PC-3 (cell line): ENCODE results near the gene ZNF716. TPM values are rescaled to one million over a fixed set of nuclear protein-coding genes. Genes with fewer than 3 reads are reported as not detected.

Source experiments
- ATAC-seq: fragments of 200-7000 bp; cut with Tn5 transposase; 2 replicates; pipeline ENCODE4 v1.9.1; 2020; ENCODE audit warnings: mild to moderate bottlenecking, moderate library complexity
- BruUV-seq: library from RNA; stranded (reverse); fragments of 400-500 nt; replicated peaks from 2 replicates; lab custom pipeline; 2021; lab: Mats Ljungman, UMichigan
- CTCF ChIA-PET: fragments of 300-600 bp; sonication (Branson Sonifier 250); formaldehyde crosslinking; loops from one replicate; lab custom pipeline; 2022; ENCODE audit warnings: antibody characterized with exemption; lab: Charles Lee
- POLR2A ChIA-PET: fragments of 300-600 bp; sonication (Branson Sonifier 250); formaldehyde crosslinking; loops from one replicate; lab custom pipeline; 2022; ENCODE audit warnings: antibody characterized with exemption; ENCODE audit not compliant: unreplicated experiment; lab: Charles Lee
- DNase-seq: peaks from one replicate; pipeline ENCODE4 v3.0.0-alpha.2; 2015
- H2AFZ ChIP-seq: fragments of 300-600 bp; sonication (generic); 2 replicates; pipeline ENCODE4 v1.6.0; 2016; ENCODE audit warnings: antibody characterized with exemption, low read length
- H3F3A ChIP-seq: fragments of 300-600 bp; sonication (generic); one replicate; pipeline ENCODE4 v1.6.0; 2017; ENCODE audit warnings: antibody characterized with exemption, low read length, control low read depth, mild to moderate bottlenecking; ENCODE audit not compliant: unreplicated experiment
- H3K27ac ChIP-seq: fragments of 300-600 bp; sonication (generic); 2 replicates; pipeline ENCODE4 v1.5.1; 2016; ENCODE audit warnings: mild to moderate bottlenecking, low read length
- H3K27me3 ChIP-seq: fragments of 300-600 bp; sonication (generic); 2 replicates; pipeline ENCODE4 v1.6.1; 2016; ENCODE audit warnings: low read length, mixed read lengths
- H3K36me3 ChIP-seq: fragments of 300-600 bp; sonication (generic); 2 replicates; pipeline ENCODE4 v1.6.1; 2016; ENCODE audit warnings: low read depth, mixed run types, low read length, mixed read lengths
- H3K4me1 ChIP-seq: fragments of 300-600 bp; sonication (generic); 2 replicates; pipeline ENCODE4 v1.5.1; 2016; ENCODE audit warnings: low read length; ENCODE audit not compliant: insufficient read depth
- H3K4me2 ChIP-seq: fragments of 300-600 bp; sonication (generic); 2 replicates; pipeline ENCODE4 v1.6.0; 2016; ENCODE audit warnings: low read length
- H3K4me3 ChIP-seq: fragments of 300-600 bp; sonication (generic); 2 replicates; pipeline ENCODE4 v1.5.1; 2016; ENCODE audit warnings: mild to moderate bottlenecking, low read length, mixed read lengths
- H3K79me2 ChIP-seq: fragments of 300-600 bp; sonication (generic); 2 replicates; pipeline ENCODE4 v1.6.1; 2017; ENCODE audit warnings: low read length, mixed read lengths
- H3K9ac ChIP-seq: fragments of 300-600 bp; sonication (generic); 2 replicates; pipeline ENCODE4 v1.6.0; 2016; ENCODE audit warnings: mild to moderate bottlenecking, low read length
- H3K9me2 ChIP-seq: fragments of 300-600 bp; sonication (generic); replicated peaks from 2 replicates; pipeline ENCODE4 v1.6.1; 2016; ENCODE audit warnings: mixed run types, low read length, mixed read lengths
- H3K9me3 ChIP-seq: fragments of 300-600 bp; sonication (generic); 2 replicates; pipeline ENCODE4 v1.6.1; 2016; ENCODE audit warnings: low read length, mixed read lengths
- H4K20me1 ChIP-seq: fragments of 300-600 bp; sonication (generic); 2 replicates; pipeline ENCODE4 v1.6.1; 2016; ENCODE audit warnings: low read length, mixed read lengths
- CTCF ChIP-seq: fragments of 300-600 bp; sonication (generic); conservative IDR thresholded peaks from 2 replicates; pipeline ENCODE4 v1.5.1; 2017; ENCODE audit warnings: antibody characterized with exemption, low read depth, mild to moderate bottlenecking, low read length
- EZH2 ChIP-seq: fragments of 300-600 bp; sonication (generic); IDR thresholded peaks from one replicate; pipeline ENCODE4 v1.6.1; 2017; ENCODE audit warnings: antibody characterized with exemption, mild to moderate bottlenecking, low read length; ENCODE audit not compliant: unreplicated experiment
- EZH2phosphoT487 ChIP-seq: fragments of 300-600 bp; sonication (generic); IDR thresholded peaks from 2 replicates; pipeline ENCODE4 v1.6.1; 2018; ENCODE audit warnings: mild to moderate bottlenecking, antibody characterized with exemption, low read length, borderline replicate concordance
- intact Hi-C: fragments of 100-400 bp; cut with micrococcal nuclease; formaldehyde crosslinking; loops from 2 replicates; pipeline ENCODE4 v1.9.0; 2023
- total RNA-seq: library from RNA; depleted of rRNA; stranded (reverse); fragments of >200 nt; gene quantifications from 2 replicates; pipeline ENCODE4 v1.2.3, GENCODE V29; 2014

ZNF716 gene
- total RNA-seq, 1 experiment from 2014 or later: not detected

- intact Hi-C loops: no loop called here
- H3K9me2 ChIP-seq: no peaks in the 10 kb centered on the region
- TF ChIP-seq EZH2 (no peak), CTCF (no peak), EZH2phosphoT487 (no peak)
- BruUV-seq: no TSS peak
- H3K9ac ChIP-seq: no peak overlapping the region
- H3K4me1 ChIP-seq: no peaks in the 10 kb centered on the region
- H3K9me3 ChIP-seq: no peaks in the 10 kb centered on the region
- ATAC-seq: no peak
- no peaks in the 10 kb centered on the region for H3K79me2 ChIP-seq
- no peak overlapping the region for H3K27ac ChIP-seq
- DNase-seq: no peak
- ChIA-PET POLR2A (no interaction called here), CTCF (no interaction called here)
- H3F3A ChIP-seq: no peaks in the 10 kb centered on the region
- no peaks in the 10 kb centered on the region for H4K20me1 ChIP-seq
- H3K36me3 ChIP-seq: no peaks in the 10 kb centered on the region
- no peak overlapping the region for H3K4me2 ChIP-seq
- H3K4me3 ChIP-seq: no peak overlapping the region
- no peak overlapping the region for H2AFZ ChIP-seq
- no peaks in the 10 kb centered on the region for H3K27me3 ChIP-seq
Observed at GRCh38 chr7:57407125-57407524, 42.9 kb upstream of the ZNF716 start.

- TF ChIP-seq EZH2phosphoT487 (no peak), CTCF (no peak), EZH2 (no peak)
Observed at GRCh38 chr7:57412168-57412567, 37.8 kb upstream of the ZNF716 start.

DNA sequence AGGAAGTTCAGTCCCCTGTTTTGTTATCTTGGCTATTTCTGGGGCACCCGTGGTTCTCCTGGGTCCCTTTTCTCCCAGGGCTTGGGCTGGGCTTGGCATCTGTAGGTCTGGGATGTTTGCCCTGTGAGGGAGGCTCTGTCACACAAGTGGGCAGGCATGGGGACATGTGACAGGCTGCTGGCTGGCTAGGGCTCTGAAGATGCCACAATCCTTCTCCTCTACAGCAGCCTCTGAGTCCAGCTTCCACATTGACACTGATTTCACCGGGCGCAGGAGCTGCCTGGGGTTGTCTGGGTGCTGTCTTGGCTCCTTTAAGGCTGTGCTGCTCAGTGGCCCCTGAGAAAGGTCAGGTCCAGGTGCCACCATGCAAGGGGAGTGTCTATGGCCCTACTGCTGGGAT is 37.4 kb upstream of the ZNF716 start:
- Histone ChIP-seq H3K4me3 (no peak overlapping the region), H2AFZ (no peak overlapping the region), H3K4me1 (no peaks in the 10 kb centered on the region), H4K20me1 (no peaks in the 10 kb centered on the region), H3K27ac (no peak overlapping the region), H3K79me2 (no peaks in the 10 kb centered on the region), H3K36me3 (no peaks in the 10 kb centered on the region), H3K9me3 (no peaks in the 10 kb centered on the region), H3K9ac (no peak overlapping the region), H3K9me2 (no peaks in the 10 kb centered on the region), H3K27me3 (no peaks in the 10 kb centered on the region), H3K4me2 (no peak overlapping the region), H3F3A (no peaks in the 10 kb centered on the region)
- POLR2A ChIA-PET: no interaction called here
- intact Hi-C loops: no loop called here
- DNase-seq (no peak), ATAC-seq (no peak)
- BruUV-seq: no TSS peak
- TF ChIP-seq CTCF (no peak), EZH2phosphoT487 (no peak), EZH2 (no peak)
- CTCF ChIA-PET: no interaction called here

More at GRCh38 chr7:57412168-57412567, 37.8 kb upstream of the ZNF716 start:
- Histone ChIP-seq H3K4me3 (no peak overlapping the region), H3K9ac (no peak overlapping the region), H3K27me3 (no peaks in the 10 kb centered on the region), H2AFZ (no peak overlapping the region), H3K9me3 (no peaks in the 10 kb centered on the region), H3K79me2 (no peaks in the 10 kb centered on the region), H3K27ac (no peak overlapping the region), H3K4me1 (no peaks in the 10 kb centered on the region), H4K20me1 (no peaks in the 10 kb centered on the region), H3K9me2 (no peaks in the 10 kb centered on the region), H3F3A (no peaks in the 10 kb centered on the region), H3K36me3 (no peaks in the 10 kb centered on the region), H3K4me2 (no peak overlapping the region)
- no TSS peak for BruUV-seq
- CTCF ChIA-PET: no interaction called here
- DNase-seq: no peak
- no peak for ATAC-seq
- intact Hi-C loops: no loop called here
- POLR2A ChIA-PET: no interaction called here
